DMS79 treated with DMSO at 0.1 percent for 48 hours (cell line): ENCODE results near the gene TGM1.
"Not testable (repeated sequence)": the region's sequence is repeated elsewhere in the genome, so short reads cannot be mapped to it uniquely, and the experiment has no call there.

Experiments used
- DNase-seq: peaks from one replicate; lab custom pipeline; 2025; lab: John Stamatoyannopoulos, UW

The TGM1 gene

GRCh38 chr14:24206260-24207103, 56.5 kb downstream of the TGM1 start:
- no peak for DNase-seq

GRCh38 chr14:24204163-24205146, 58.5 kb downstream of the TGM1 start:
- no peak for DNase-seq

GRCh38 chr14:24203249-24203886, 59.6 kb downstream of the TGM1 start:
- DNase-seq = not testable (repeated sequence)

GRCh38 chr14:24202538-24202937, 60.4 kb downstream of the TGM1 start:
- not testable (repeated sequence) for DNase-seq
